NCI-H1092 (cell line): Measurements from ENCODE around the gene PKP2.

Source experiments
- DNase-seq: peaks from one replicate; lab custom pipeline; 2025; lab: John Stamatoyannopoulos, UW

PKP2 gene

GRCh38 chr12:32754111-32754510 lies 142.5 kb downstream of the PKP2 start:
- DNase-seq = no peak

GRCh38 chr12:32753605-32754004 lies 143.0 kb downstream of the PKP2 start:
- DNase-seq = no peak

GRCh38 chr12:32743264-32743663 lies 153.3 kb downstream of the PKP2 start:
- no peak for DNase-seq

- no peak for DNase-seq
These were observed 154.4 kb downstream of the PKP2 start for GRCh38 chr12:32742133-32742532.
